ENCODE measurements around the gene SLCO2B1. TPM values are rescaled to one million over a fixed set of nuclear protein-coding genes. Genes with fewer than 3 reads are reported as not detected.

Gene SLCO2B1
- total and polyA plus RNA-seq, 2 experiments from 2014 or later, result not detected

- H3K4me1 Mint-ChIP-seq, result peaks cover 10% of the 10 kb centered on the region
- H3K36me3 Mint-ChIP-seq (ENCODE audit: low read depth), result no peaks in the 10 kb centered on the region
- Histone ChIP-seq H3K27ac (ENCODE audit: low read depth) (no peak overlapping the region), H3K9me2 (ENCODE audit: insufficient read depth) (peaks cover 14% of the 10 kb centered on the region; the same call in 1 of the 2 replicates), H3K4me3 (no peak overlapping the region), H3K27me3 (ENCODE audit: insufficient read depth) (no peaks in the 10 kb centered on the region), H3F3A (replicated peaks; ENCODE audit: low read depth) (no peaks in the 10 kb centered on the region), H3K79me2 (replicated peaks; ENCODE audit: insufficient read depth) (no peaks in the 10 kb centered on the region), H3K36me3 (ENCODE audit: insufficient read depth) (no peaks in the 10 kb centered on the region; the same call in 1 of the 2 replicates), H2AFZ (no peak overlapping the region), H3K4me2 (no peak overlapping the region), H4K20me1 (replicated peaks; ENCODE audit: insufficient read depth) (no peaks in the 10 kb centered on the region), H3K4me1 (ENCODE audit: insufficient read depth) (peaks cover under 1% of the 10 kb centered on the region; the same call in 1 of the 2 replicates)
- no peak overlapping the region for H3K4me3 Mint-ChIP-seq
- H3K9me3 Mint-ChIP-seq, result no peaks in the 10 kb centered on the region
- ATAC-seq (no peak), DNase-seq (ENCODE audit: low spot score) (no peak)
- no peak overlapping the region for H3K27ac Mint-ChIP-seq
- TF ChIP-seq NANOG (IDR thresholded peaks at IDR 0.05; ENCODE audit: borderline replicate concordance) (no peak), ZNF114 (CRISPR knock-in tag; IDR thresholded peaks at IDR 0.05) (no peak), EZH2phosphoT487 (IDR thresholded peaks at IDR 0.05; ENCODE audit: unreplicated experiment) (no peak), ZNF462 (CRISPR knock-in tag; IDR thresholded peaks at IDR 0.05) (no peak), CTCF (conservative IDR thresholded peaks at IDR 0.05; ENCODE audit: low read depth in 2 of 2) (no peak), EZH2 (IDR thresholded peaks at IDR 0.05; ENCODE audit: low read depth, unreplicated experiment) (no peak), CREB1 (CRISPR knock-in tag; IDR thresholded peaks at IDR 0.05; ENCODE audit: low read depth) (no peak), JUNB (IDR thresholded peaks at IDR 0.05; ENCODE audit: unreplicated experiment) (no peak), STAT1 (IDR thresholded peaks at IDR 0.05; ENCODE audit: unreplicated experiment) (no peak), ETS1 (IDR thresholded peaks at IDR 0.05) (no peak), POLR2AphosphoS5 (IDR thresholded peaks at IDR 0.05; ENCODE audit: low read depth) (no peak), REST (IDR thresholded peaks at IDR 0.05; ENCODE audit: unreplicated experiment) (no peak), ZNF331 (CRISPR knock-in tag; IDR thresholded peaks at IDR 0.05; ENCODE audit: low read depth) (no peak)
- peaks cover 5% of the 10 kb centered on the region for H3K27me3 Mint-ChIP-seq (ENCODE audit: insufficient read depth, low read depth, poor library complexity)
These were observed 36.1 kb downstream of the SLCO2B1 start for GRCh38 chr11:75186999-75187398.
